Neutrophil (primary cell): ENCODE measurements around the gene KIF26B.

Source experiments
- H3K27ac ChIP-seq: fragments of 200-600 bp; sonication (generic); 2 replicates; pipeline ENCODE4 v1.5.1; 2016; ENCODE audit warnings: mild to moderate bottlenecking, moderate library complexity
- H3K27me3 ChIP-seq: fragments of 200-600 bp; sonication (generic); 2 replicates; pipeline ENCODE4 v1.6.0; 2016; ENCODE audit warnings: mild to moderate bottlenecking
- H3K36me3 ChIP-seq: fragments of 200-600 bp; sonication (generic); 2 replicates; pipeline ENCODE4 v1.5.1; 2017
- H3K4me1 ChIP-seq, 2 experiments: fragments of 200-600 bp in 1 of 2; sonication (generic) in 1 of 2; 1 replicate in 1 of 2; 2 replicates in 1 of 2; pipeline versions ENCODE4 v1.5.1 to v1.6.1; 2013 to 2016; ENCODE audit warnings: low read depth in 1 of 2, low read length in 1 of 2, mild to moderate bottlenecking in 1 of 2, moderate library complexity in 1 of 2; ENCODE audit not compliant: control insufficient read depth in 1 of 2, insufficient read depth in 1 of 2
- H3K4me3 ChIP-seq, 2 experiments: fragments of 200-600 bp in 1 of 2; sonication (generic) in 1 of 2; 1 replicate in 1 of 2; 2 replicates in 1 of 2; pipeline ENCODE4 v1.5.1; 2013 to 2016; ENCODE audit warnings: low read depth in 1 of 2, low read length in 1 of 2, mild to moderate bottlenecking in 1 of 2, moderate library complexity in 1 of 2
- H3K9me3 ChIP-seq: fragments of 200-600 bp; sonication (generic); 2 replicates; pipeline ENCODE4 v1.5.1; 2016
- TF ChIP-seq, protein P1 (sequence below): fragments of 200-600 bp; sonication (generic); IDR thresholded peaks from 2 replicates; pipeline ENCODE4 v1.5.1; 2016; ENCODE audit warnings: antibody characterized with exemption

The KIF26B gene

DNA sequence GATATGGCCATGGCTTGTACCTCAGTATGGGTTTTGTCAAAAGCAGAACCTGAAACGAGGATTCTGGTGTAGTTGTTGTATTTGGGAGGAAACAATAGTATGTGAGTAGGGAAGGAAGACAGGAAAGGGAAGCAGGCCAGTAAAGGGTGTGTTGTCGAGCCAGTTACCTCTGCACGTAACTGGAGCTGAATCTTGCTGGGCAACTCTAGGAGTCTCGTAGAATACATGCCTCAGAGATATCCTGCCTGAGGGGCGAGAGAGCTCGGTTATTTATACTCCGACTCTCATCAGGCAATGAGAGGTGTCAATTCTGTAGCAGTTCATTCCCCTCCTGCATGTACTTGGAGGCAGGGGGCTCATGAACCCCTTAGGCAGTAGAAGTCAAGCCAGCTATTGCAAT is 45.9 kb upstream of the KIF26B start:
- TF ChIP-seq, protein P1, sequence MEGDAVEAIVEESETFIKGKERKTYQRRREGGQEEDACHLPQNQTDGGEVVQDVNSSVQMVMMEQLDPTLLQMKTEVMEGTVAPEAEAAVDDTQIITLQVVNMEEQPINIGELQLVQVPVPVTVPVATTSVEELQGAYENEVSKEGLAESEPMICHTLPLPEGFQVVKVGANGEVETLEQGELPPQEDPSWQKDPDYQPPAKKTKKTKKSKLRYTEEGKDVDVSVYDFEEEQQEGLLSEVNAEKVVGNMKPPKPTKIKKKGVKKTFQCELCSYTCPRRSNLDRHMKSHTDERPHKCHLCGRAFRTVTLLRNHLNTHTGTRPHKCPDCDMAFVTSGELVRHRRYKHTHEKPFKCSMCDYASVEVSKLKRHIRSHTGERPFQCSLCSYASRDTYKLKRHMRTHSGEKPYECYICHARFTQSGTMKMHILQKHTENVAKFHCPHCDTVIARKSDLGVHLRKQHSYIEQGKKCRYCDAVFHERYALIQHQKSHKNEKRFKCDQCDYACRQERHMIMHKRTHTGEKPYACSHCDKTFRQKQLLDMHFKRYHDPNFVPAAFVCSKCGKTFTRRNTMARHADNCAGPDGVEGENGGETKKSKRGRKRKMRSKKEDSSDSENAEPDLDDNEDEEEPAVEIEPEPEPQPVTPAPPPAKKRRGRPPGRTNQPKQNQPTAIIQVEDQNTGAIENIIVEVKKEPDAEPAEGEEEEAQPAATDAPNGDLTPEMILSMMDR: no peak
- Histone ChIP-seq H3K9me3 (no peaks in the 10 kb centered on the region), H3K27ac (no peak overlapping the region), H3K27me3 (no peaks in the 10 kb centered on the region), H3K36me3 (no peaks in the 10 kb centered on the region), H3K4me1 (no peaks in the 10 kb centered on the region), H3K4me3 (no peak overlapping the region)

DNA sequence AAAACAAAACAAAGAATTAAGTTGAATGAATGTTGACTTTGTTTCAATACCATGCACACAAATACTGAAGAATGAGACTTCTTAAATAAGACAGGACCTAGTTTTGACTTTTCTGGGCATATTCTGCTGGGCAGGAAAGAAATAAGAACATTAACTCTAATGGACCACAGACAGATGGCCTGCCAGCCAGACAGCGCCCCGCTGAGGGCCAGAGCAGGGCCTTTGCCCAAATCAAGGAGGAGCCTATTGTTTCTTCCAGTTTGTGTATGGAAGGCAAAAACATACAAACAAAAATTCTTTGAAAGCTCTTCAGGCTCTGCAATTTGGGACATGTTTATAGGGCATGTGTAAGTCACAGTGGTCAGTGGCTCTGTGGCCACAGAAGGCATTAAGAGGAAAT is 44.4 kb upstream of the KIF26B start:
- no peaks in the 10 kb centered on the region for H3K27me3 ChIP-seq
- TF ChIP-seq, protein P1: no peak

DNA sequence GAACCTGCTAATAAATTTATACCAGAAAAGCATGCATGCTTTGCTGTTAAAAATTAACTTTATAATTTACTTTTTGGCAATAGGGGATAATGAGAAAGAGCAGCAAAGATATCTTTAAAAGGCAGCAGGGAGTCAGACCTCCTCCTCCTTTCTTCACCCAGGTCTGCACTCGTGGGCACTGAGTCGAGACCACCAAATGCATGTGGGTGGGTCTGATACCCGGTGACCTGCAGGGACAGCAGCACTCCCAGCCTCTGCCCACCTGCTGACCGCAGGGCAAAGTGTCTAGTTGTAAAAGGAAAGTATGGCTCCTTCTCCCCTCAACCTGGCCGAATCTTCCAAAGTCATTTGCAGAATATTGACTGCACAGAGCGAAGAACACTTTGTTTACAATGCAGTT is 43.7 kb upstream of the KIF26B start:
- Histone ChIP-seq H3K27ac (no peak overlapping the region), H3K27me3 (no peaks in the 10 kb centered on the region), H3K9me3 (no peaks in the 10 kb centered on the region), H3K4me3 (no peak overlapping the region), H3K4me1 (no peaks in the 10 kb centered on the region), H3K36me3 (no peaks in the 10 kb centered on the region)
- TF ChIP-seq, protein P1: no peak

More for the DNA sequence above, 44.4 kb upstream of the KIF26B start:
- Histone ChIP-seq H3K27ac (no peak overlapping the region), H3K4me3 (no peak overlapping the region), H3K4me1 (no peaks in the 10 kb centered on the region), H3K36me3 (no peaks in the 10 kb centered on the region), H3K9me3 (no peaks in the 10 kb centered on the region)

DNA sequence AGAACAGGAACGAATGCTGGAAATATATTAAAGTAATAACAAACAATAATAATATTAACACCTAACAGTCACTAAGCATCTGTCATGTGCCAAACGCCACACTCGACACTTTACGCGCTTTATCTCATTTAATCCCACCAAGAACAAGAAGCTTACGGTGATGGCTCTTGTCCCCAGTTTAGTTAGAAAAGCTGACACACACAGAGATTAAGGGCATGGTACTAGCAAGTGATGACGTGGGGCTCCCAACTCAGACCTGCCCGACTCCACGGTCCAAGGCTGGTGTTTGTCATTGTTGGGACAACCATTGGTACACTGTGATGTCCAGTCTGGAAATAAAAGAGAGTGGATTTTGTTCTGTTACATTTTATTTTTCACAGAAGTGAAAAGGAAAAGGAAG is 41.1 kb upstream of the KIF26B start:
- Histone ChIP-seq H3K4me1 (no peaks in the 10 kb centered on the region), H3K36me3 (no peaks in the 10 kb centered on the region), H3K4me3 (no peak overlapping the region), H3K27me3 (no peaks in the 10 kb centered on the region), H3K27ac (no peak overlapping the region), H3K9me3 (no peaks in the 10 kb centered on the region)
- TF ChIP-seq, protein P1: no peak

DNA sequence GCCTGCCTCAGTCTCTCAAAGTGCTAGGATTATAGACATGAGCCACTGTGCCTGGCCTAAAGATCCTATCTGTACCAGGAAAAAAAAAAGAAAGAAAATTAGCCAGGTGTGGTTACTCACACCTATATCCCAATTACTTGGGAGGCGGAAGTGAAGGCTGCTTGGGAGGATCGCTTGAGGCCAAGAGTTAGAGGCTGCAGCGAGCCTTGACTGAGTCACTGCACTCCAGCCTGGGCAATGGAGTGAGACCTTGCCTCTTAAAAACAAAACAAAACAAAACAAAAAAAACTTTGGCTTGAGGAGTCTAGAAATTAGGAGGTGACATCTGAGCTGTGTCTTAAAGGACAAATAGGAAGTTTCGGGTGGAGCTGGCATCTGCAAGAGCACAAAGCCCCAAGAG is 38.7 kb upstream of the KIF26B start:
- Histone ChIP-seq H3K4me3 (no peak overlapping the region), H3K4me1 (no peaks in the 10 kb centered on the region)

More for the DNA sequence above, 38.7 kb upstream of the KIF26B start:
- Histone ChIP-seq H3K9me3 (no peaks in the 10 kb centered on the region), H3K27ac (no peak overlapping the region), H3K27me3 (no peaks in the 10 kb centered on the region), H3K36me3 (no peaks in the 10 kb centered on the region)
- TF ChIP-seq, protein P1: no peak
